ENCODE results near the gene GRIK4.
"Not testable (repeated sequence)": the region's sequence is repeated elsewhere in the genome, so short reads cannot be mapped to it uniquely, and the experiment has no call there.

Gene GRIK4

GRCh38 chr11:120610111-120610510 is 98.6 kb downstream of the GRIK4 start:
- Histone ChIP-seq H3K4me1 (peaks cover 4% of the 10 kb centered on the region; the same call in 1 of the 2 replicates), H3K36me3 (replicated peaks) (no peaks in the 10 kb centered on the region), H3K4me3 (no peak overlapping the region), H3K9me3 (no peaks in the 10 kb centered on the region), H3K27me3 (ENCODE audit: low read depth) (no peaks in the 10 kb centered on the region)
- DNase-seq (ENCODE audit: low spot score in 2 of 2): no peak
- in situ Hi-C loops (cut with MboI; ENCODE audit: low sequenced_read_pairs): no loop called here

GRCh38 chr11:120611581-120611980 is 100.0 kb downstream of the GRIK4 start:
- H3K4me3 ChIP-seq: no peak overlapping the region
- no peaks in the 10 kb centered on the region for H3K36me3 ChIP-seq (replicated peaks)
- H3K4me1 ChIP-seq: peaks cover 4% of the 10 kb centered on the region; the same call in 1 of the 2 replicates
- no peak for DNase-seq (ENCODE audit: low spot score in 2 of 2)
- H3K9me3 ChIP-seq: no peaks in the 10 kb centered on the region
- H3K27me3 ChIP-seq (ENCODE audit: low read depth): no peaks in the 10 kb centered on the region
- in situ Hi-C loops (cut with MboI; ENCODE audit: low sequenced_read_pairs): no loop called here

- Histone ChIP-seq H3K9me3 (0 out of 2 replicates have a peak, but pooled peaks cover 1% of the 10 kb centered on the region), H3K36me3 (replicated peaks) (no peaks in the 10 kb centered on the region), H3K4me1 (peaks cover 4% of the 10 kb centered on the region; the same call in 1 of the 2 replicates), H3K27me3 (ENCODE audit: low read depth) (no peaks in the 10 kb centered on the region), H3K4me3 (no peak overlapping the region)
- DNase-seq (ENCODE audit: low spot score in 2 of 2): no peak
- in situ Hi-C loops (cut with MboI; ENCODE audit: low sequenced_read_pairs): no loop called here
Measured at GRCh38 chr11:120612513-120613263, 101.1 kb downstream of the GRIK4 start.

- peaks cover 2% of the 10 kb centered on the region; the same call in 1 of the 2 replicates for H3K9me3 ChIP-seq
- DNase-seq (ENCODE audit: low spot score in 2 of 2): no peak
- no peak overlapping the region for H3K4me3 ChIP-seq
- H3K36me3 ChIP-seq (replicated peaks): no peaks in the 10 kb centered on the region
- in situ Hi-C loops (cut with MboI; ENCODE audit: low sequenced_read_pairs): no loop called here
- H3K4me1 ChIP-seq: peaks cover 2% of the 10 kb centered on the region; the same call in 1 of the 2 replicates
- no peaks in the 10 kb centered on the region for H3K27me3 ChIP-seq (ENCODE audit: low read depth)
Measured at GRCh38 chr11:120613264-120614226, 102.0 kb downstream of the GRIK4 start.

GRCh38 chr11:120615391-120615790 is 103.8 kb downstream of the GRIK4 start:
- in situ Hi-C loops (cut with MboI; ENCODE audit: low sequenced_read_pairs): no loop called here
- H3K4me1 ChIP-seq: no peaks in the 10 kb centered on the region
- H3K27me3 ChIP-seq (ENCODE audit: low read depth): no peaks in the 10 kb centered on the region
- H3K4me3 ChIP-seq: no peak overlapping the region
- DNase-seq (ENCODE audit: low spot score in 2 of 2): no peak
- peaks cover 2% of the 10 kb centered on the region; the same call in 1 of the 2 replicates for H3K9me3 ChIP-seq
- H3K36me3 ChIP-seq (replicated peaks): no peaks in the 10 kb centered on the region

GRCh38 chr11:120618399-120618798 is 106.9 kb downstream of the GRIK4 start:
- Histone ChIP-seq H3K9me3 (peaks cover 2% of the 10 kb centered on the region; the same call in 1 of the 2 replicates), H3K27me3 (ENCODE audit: low read depth) (no peaks in the 10 kb centered on the region), H3K36me3 (replicated peaks) (no peaks in the 10 kb centered on the region), H3K4me3 (no peak overlapping the region), H3K4me1 (no peaks in the 10 kb centered on the region)
- in situ Hi-C loops (cut with MboI; ENCODE audit: low sequenced_read_pairs): no loop called here
- DNase-seq (ENCODE audit: low spot score in 2 of 2): no peak

- peak in 1 of 2 experiments; percentile 25 for DNase-seq (ENCODE audit: low spot score in 2 of 2)
- Histone ChIP-seq H3K4me3 (no peak overlapping the region), H3K27me3 (ENCODE audit: low read depth) (no peaks in the 10 kb centered on the region), H3K9me3 (peaks cover 2% of the 10 kb centered on the region; the same call in 1 of the 2 replicates), H3K4me1 (no peaks in the 10 kb centered on the region), H3K36me3 (replicated peaks) (no peaks in the 10 kb centered on the region)
- in situ Hi-C loops (cut with MboI; ENCODE audit: low sequenced_read_pairs): no loop called here
Measured at GRCh38 chr11:120622189-120622875, 110.8 kb downstream of the GRIK4 start.

- in situ Hi-C loops (cut with MboI; ENCODE audit: low sequenced_read_pairs); H3K36me3 ChIP-seq (replicated peaks); DNase-seq (ENCODE audit: low spot score in 2 of 2); H3K27me3 ChIP-seq (ENCODE audit: low read depth); H3K4me1 ChIP-seq; H3K4me3 ChIP-seq; H3K9me3 ChIP-seq: not testable (repeated sequence)
Measured at GRCh38 chr11:120624992-120625391, 113.4 kb downstream of the GRIK4 start.

- Histone ChIP-seq H3K4me1 (no peaks in the 10 kb centered on the region), H3K4me3 (no peak overlapping the region), H3K36me3 (replicated peaks) (no peaks in the 10 kb centered on the region), H3K27me3 (ENCODE audit: low read depth) (no peaks in the 10 kb centered on the region), H3K9me3 (no peaks in the 10 kb centered on the region)
- DNase-seq (ENCODE audit: low spot score in 2 of 2): no peak
- in situ Hi-C loops (cut with MboI; ENCODE audit: low sequenced_read_pairs): no loop called here
Measured at GRCh38 chr11:120625565-120625964, 114.0 kb downstream of the GRIK4 start.

- H3K36me3 ChIP-seq (replicated peaks): no peaks in the 10 kb centered on the region
- H3K9me3 ChIP-seq: no peaks in the 10 kb centered on the region
- no peaks in the 10 kb centered on the region for H3K27me3 ChIP-seq (ENCODE audit: low read depth)
- H3K4me3 ChIP-seq: no peak overlapping the region
- H3K4me1 ChIP-seq: no peaks in the 10 kb centered on the region
- in situ Hi-C loops (cut with MboI; ENCODE audit: low sequenced_read_pairs): no loop called here
- DNase-seq (ENCODE audit: low spot score in 2 of 2): no peak
Measured at GRCh38 chr11:120626791-120627190, 115.2 kb downstream of the GRIK4 start.

GRCh38 chr11:120627327-120628163 is 116.0 kb downstream of the GRIK4 start:
- no peak for DNase-seq (ENCODE audit: low spot score in 2 of 2)
- in situ Hi-C loops (cut with MboI; ENCODE audit: low sequenced_read_pairs): no loop called here

GRCh38 chr11:120629407-120630080 is 118.0 kb downstream of the GRIK4 start:
- no peaks in the 10 kb centered on the region for H3K9me3 ChIP-seq
- H3K4me3 ChIP-seq: no peak overlapping the region
- H3K27me3 ChIP-seq (ENCODE audit: low read depth): no peaks in the 10 kb centered on the region
- no peaks in the 10 kb centered on the region for H3K36me3 ChIP-seq (replicated peaks)
- in situ Hi-C loops (cut with MboI; ENCODE audit: low sequenced_read_pairs): no loop called here
- H3K4me1 ChIP-seq: no peaks in the 10 kb centered on the region
- no peak for DNase-seq (ENCODE audit: low spot score in 2 of 2)

More at GRCh38 chr11:120627327-120628163, 116.0 kb downstream of the GRIK4 start:
- Histone ChIP-seq H3K4me1 (no peaks in the 10 kb centered on the region), H3K9me3 (no peaks in the 10 kb centered on the region), H3K36me3 (replicated peaks) (no peaks in the 10 kb centered on the region), H3K4me3 (no peak overlapping the region), H3K27me3 (ENCODE audit: low read depth) (no peaks in the 10 kb centered on the region)
